HG03103 (cell line): ENCODE data around the gene PLAAT4.

Experiments
- ATAC-seq: cut with Tn5 transposase; IDR thresholded peaks from one replicate; pipeline ENCODE4 v1.9.1; 2021; ENCODE audit warnings: low read depth; ENCODE audit not compliant: unreplicated experiment

The PLAAT4 gene, protein sequence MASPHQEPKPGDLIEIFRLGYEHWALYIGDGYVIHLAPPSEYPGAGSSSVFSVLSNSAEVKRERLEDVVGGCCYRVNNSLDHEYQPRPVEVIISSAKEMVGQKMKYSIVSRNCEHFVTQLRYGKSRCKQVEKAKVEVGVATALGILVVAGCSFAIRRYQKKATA

GRCh38 chr11:63536669-63537292 lies at the start of gene PLAAT4:
Gene PLAAT4 (plus strand): TSS chr11:63536808. CDS start chr11:63536869, 61 bp downstream.
- ATAC-seq: no peak

DNA sequence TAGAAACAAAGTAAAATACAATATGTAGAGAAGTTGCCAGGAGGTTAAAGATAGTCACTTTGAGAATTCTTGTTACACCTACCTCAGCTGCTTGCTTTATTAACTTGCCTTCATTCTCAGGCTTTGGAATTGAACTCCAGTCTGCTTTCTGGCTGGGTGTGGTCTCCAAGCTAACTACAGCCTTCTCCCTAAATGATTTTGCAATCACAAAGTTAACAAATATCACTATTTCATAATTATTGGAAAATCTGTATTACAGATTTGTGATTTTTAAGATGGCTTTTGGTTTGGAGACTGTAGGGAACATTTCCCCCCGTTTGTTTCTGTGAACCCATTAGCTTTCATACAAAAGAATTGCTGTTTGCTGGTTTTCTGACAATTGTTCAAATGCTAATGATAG lies 47.8 kb upstream of the PLAAT4 start:
- no peak for ATAC-seq

- no peak for ATAC-seq
Measured at GRCh38 chr11:63489879-63490278, 46.7 kb upstream of the PLAAT4 start.

DNA sequence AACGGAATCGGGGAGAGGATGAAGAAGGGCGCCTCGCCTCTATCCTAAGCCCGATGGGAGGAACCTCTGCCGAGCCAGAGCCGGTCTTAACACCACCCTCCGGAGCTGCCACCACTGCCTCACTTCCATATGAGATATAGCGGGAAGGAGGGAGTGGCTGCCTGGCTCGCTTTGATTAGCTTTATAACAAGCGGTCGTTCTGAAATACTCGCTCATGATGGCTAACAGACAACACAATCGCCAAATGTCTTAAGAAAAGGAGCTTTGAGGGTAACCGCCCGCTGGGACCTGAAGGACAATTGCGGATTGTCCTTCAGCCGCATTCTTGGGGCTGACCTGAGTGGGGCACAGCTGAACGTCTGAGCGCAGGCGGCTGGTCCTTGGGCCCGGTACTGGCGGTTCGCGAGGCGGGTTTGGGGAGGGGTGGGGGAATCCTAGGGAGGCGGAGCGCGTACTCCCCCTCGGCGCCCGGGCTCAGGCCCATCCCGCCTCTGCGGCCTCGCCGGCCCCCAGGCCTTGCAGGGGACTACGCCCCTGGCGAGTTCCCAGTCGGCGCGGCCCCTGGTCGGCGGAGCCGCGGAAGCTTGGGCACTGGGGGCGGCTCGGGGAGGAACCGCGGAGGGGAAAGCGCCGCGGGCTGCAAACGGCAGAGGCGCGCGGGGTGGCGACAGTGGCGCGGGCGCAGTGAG lies 45.9 kb upstream of the PLAAT4 start, which contains the start of gene PLAAT5:
Gene PLAAT5 (minus strand): TSS at position 617 of the 689 bp plus-strand sequence. CDS start 133 bp downstream, at position 484.
- ATAC-seq: no peak

DNA sequence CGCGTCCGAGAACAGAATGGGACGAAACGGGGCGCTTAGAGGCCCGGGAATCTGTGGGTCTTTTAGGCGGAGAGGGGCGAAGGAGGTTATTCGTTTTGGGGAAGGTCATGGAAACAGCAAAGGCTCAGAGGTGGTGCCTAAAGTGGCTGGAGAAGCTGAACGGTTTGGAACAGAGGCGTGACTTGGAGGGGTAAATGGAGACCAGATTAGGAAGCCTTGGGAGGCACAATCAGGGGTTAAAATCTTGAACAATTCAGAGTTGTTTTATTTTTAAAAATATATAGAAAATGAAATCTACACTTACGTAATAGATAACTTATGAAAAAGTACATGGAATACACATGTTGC lies 45.4 kb upstream of the PLAAT4 start:
- ATAC-seq: no peak

GRCh38 chr11:63491636-63492372 lies 44.8 kb upstream of the PLAAT4 start:
- ATAC-seq: no peak

- no peak for ATAC-seq
Measured at GRCh38 chr11:63492441-63492840, 44.2 kb upstream of the PLAAT4 start.

DNA sequence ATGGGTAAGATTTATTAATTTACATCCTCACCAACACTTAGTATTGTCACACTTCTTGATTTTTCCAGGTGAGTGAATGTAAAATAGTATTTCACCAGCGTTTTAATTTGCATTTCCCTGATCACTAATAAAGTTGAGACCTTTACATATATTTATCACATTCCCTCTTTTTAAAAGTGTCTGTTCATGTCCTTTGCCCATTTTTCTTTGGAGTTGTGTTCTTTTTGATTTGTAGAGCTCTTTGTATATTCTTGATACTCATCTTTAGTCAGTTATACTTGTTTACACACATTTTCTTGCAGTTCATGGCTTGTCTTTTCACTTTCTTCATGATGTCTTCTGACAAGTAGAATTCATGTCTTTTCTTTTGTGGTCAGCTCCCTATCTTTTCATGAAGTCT lies 43.5 kb upstream of the PLAAT4 start:
- no peak for ATAC-seq

GRCh38 chr11:63494975-63495374 lies 41.6 kb upstream of the PLAAT4 start:
- ATAC-seq: no peak

DNA sequence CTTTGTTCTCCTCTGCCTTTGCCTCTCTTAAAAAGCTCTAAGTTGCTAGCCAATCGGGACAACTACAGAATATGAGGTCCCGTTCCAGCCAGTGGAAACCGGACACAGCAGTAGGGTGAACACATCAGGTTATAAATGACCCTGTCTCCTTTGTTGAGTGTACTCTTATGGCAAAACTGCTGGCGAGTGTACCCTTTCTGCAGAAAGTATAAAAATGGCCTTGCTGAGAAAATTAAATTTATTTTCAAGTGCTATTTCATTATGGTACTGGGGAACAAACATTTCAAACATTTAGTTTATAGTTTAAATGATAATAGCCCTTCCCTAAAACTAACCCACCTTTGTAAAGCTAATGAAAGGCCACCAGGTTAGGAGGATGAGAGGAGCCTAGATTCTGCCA lies 36.7 kb upstream of the PLAAT4 start:
- no peak for ATAC-seq

GRCh38 chr11:63501236-63501635 lies 35.4 kb upstream of the PLAAT4 start:
- no peak for ATAC-seq

DNA sequence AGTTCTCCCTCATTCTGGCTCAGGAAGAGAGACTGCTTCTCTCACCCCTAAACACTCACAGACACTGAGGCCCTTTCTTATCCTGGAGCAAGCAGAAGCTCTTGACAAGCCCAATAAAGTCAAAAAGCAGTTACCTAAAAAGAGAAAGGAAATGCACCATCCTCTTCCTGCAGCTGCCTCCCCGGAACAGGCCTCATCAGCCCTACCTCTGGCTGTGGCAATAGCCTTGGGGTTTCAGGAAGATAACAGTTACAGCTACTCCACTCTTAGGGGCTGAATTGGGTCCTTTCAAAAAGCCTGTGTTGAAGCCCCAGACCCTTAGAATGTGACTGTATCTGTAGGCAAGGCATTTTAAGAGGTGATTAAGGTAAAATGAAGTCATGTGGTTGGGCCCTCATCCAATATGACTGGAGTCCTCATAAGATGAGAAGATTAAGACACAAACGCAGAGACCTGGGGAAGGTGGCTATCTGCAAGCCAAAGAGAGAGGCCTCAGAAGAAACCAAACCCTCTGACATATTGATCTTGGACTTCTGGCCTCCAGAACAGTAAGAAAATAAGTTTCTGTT lies 34.3 kb upstream of the PLAAT4 start:
- no peak for ATAC-seq

GRCh38 chr11:63503492-63503891 lies 33.1 kb upstream of the PLAAT4 start:
- ATAC-seq: no peak

DNA sequence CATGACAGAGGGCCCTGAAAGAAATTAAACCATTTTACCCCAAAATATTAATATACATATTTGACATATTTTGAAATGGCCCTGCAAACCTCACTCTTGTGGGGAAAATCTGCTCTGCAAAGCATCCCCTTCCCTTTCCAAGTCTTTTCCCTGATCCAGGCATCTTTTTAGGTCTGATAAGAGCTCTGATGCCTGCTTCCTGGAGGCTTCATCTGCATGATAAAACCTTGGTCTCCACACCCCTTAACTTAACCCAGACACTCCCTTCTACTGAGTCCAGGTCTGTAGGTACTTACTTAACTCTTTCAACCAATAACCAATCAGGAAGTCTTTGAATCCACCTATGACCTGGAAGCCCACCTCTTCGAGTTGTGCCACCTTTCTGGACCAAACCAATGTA lies 32.6 kb upstream of the PLAAT4 start:
- no peak for ATAC-seq

- no peak for ATAC-seq
Measured at GRCh38 chr11:63504933-63505586, 31.5 kb upstream of the PLAAT4 start.

GRCh38 chr11:63505857-63506528 lies 30.6 kb upstream of the PLAAT4 start, which contains the start of gene LGALS12:
Gene LGALS12 (plus strand): TSS chr11:63506084. CDS start chr11:63506459, 375 bp downstream.
- no peak for ATAC-seq

DNA sequence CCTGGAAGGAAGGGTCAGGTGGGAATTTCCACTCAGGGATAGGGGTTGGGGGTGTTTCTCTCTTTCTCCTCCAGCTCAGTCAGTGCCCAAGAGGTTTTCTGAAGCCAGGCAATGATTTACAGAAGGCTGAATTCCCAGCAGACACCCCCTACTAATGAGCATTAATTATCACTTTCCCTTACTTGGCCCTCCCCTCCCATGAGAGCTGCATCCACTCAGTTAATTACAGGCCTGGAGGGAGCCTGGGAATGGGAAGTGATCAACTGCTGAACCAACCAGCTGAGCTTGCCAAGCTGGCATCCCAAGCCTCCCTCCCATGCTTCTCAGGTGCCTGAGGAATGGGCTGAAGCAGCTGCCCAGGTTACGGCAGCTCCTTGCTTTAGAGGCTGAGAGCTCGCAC lies 29.7 kb upstream of the PLAAT4 start:
- ATAC-seq: no peak

GRCh38 chr11:63507511-63507910 lies 29.1 kb upstream of the PLAAT4 start:
- ATAC-seq: no peak

- ATAC-seq: no peak
Measured at GRCh38 chr11:63508009-63508408, 28.6 kb upstream of the PLAAT4 start.

GRCh38 chr11:63508745-63509144 lies 27.9 kb upstream of the PLAAT4 start:
- ATAC-seq: no peak
